Measurements from ENCODE around the gene CD101.
A peak's percentile ranks its signal among the peaks of the same experiment; 100 is the strongest.

- TF ChIP-seq POLR2A (IDR thresholded peaks at IDR 0.05; ENCODE audit: low read depth, low read length) (peak; percentile 23; the same call in 1 of the 2 replicates), TAF1 (IDR thresholded peaks at IDR 0.05; ENCODE audit: low read depth, low read length) (no peak)
Observed at GRCh38 chr1:117051224-117052064, 49.9 kb downstream of the CD101 start.
